A549 (cell line): ENCODE data around the gene MED1.

Source experiments
- CBX8 ChIP-seq: fragments of 200-600 bp; sonication (generic); IDR thresholded peaks from 2 replicates; pipeline ENCODE4 v1.6.1; 2016
- CHD2 ChIP-seq: fragments of 150-350 bp; IDR thresholded peaks from 2 replicates; pipeline ENCODE4 v1.6.1; 2014; ENCODE audit warnings: low read length; ENCODE audit not compliant: partially characterized antibody
- HDAC2 ChIP-seq: fragments of 200-600 bp; sonication (generic); IDR thresholded peaks from 2 replicates; pipeline ENCODE4 v1.6.1; 2016
- JUNB ChIP-seq: fragments of >200 bp; sonication (Bioruptor Twin); formaldehyde crosslinking; IDR thresholded peaks from 2 replicates; pipeline ENCODE4 v1.6.1; 2016
- POLR2A ChIP-seq: IDR thresholded peaks from 2 replicates; pipeline ENCODE4 v1.6.1; 2012; ENCODE audit warnings: mild to moderate bottlenecking, low read length
- SMC3 ChIP-seq: fragments of >200 bp; sonication (Bioruptor Twin); formaldehyde crosslinking; IDR thresholded peaks from 3 replicates; pipeline ENCODE4 v1.6.1; 2018; ENCODE audit warnings: inconsistent platforms
- TF ChIP-seq, protein P1 (sequence below): fragments of >200 bp; sonication (Bioruptor Twin); formaldehyde crosslinking; IDR thresholded peaks from 3 replicates; pipeline ENCODE4 v1.5.1; 2016

DNA sequence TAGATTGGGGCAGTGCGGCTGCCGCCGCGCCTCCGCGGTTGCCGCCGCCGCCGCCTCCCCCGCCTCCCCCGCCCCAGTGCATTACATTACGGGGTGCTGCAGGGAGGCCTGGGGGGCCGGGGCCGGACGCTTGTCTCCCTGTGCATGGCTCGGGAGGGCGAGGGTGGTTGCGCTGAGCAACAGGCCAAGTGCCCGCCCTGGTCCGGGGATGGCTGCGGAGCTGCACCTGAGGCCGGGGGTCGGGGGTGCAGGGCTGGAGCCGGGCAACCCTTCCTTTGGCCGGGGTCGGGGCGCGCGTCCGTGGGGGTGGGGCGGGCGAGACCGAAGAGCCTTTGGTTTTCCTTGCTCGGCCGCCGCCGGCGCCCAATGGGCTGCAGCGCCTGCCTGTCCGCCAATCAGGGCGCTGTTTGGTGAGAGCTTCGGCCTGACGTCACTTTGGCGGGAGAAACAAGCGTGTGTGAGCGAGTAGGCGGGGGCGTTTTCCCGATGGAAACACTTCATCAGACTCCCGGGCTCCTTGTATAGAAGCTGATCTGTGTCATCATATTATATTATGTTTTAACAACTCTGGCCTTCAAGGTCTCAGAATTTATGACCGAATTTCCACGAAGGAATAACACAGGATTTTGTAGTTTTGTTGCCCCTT lies 48.7 kb downstream of the MED1 start:
- TF ChIP-seq SMC3 = no peak
- no peak for TF ChIP-seq CHD2
- no peak for TF ChIP-seq CBX8
- TF ChIP-seq JUNB = no peak
- TF ChIP-seq POLR2A = no peak
- peak; percentile 60; the same call in 1 of the 2 replicates for TF ChIP-seq HDAC2
- TF ChIP-seq, protein P1, sequence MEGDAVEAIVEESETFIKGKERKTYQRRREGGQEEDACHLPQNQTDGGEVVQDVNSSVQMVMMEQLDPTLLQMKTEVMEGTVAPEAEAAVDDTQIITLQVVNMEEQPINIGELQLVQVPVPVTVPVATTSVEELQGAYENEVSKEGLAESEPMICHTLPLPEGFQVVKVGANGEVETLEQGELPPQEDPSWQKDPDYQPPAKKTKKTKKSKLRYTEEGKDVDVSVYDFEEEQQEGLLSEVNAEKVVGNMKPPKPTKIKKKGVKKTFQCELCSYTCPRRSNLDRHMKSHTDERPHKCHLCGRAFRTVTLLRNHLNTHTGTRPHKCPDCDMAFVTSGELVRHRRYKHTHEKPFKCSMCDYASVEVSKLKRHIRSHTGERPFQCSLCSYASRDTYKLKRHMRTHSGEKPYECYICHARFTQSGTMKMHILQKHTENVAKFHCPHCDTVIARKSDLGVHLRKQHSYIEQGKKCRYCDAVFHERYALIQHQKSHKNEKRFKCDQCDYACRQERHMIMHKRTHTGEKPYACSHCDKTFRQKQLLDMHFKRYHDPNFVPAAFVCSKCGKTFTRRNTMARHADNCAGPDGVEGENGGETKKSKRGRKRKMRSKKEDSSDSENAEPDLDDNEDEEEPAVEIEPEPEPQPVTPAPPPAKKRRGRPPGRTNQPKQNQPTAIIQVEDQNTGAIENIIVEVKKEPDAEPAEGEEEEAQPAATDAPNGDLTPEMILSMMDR = no peak
